Liver (tissue), 9 donors: ENCODE results near the gene ADORA2B. TPM values are rescaled to one million over a fixed set of nuclear protein-coding genes. Genes with fewer than 3 reads are reported as not detected.
"Not testable (repeated sequence)": the region's sequence is repeated elsewhere in the genome, so short reads cannot be mapped to it uniquely, and the experiment has no call there.

Experiments used
- DNase-seq: peaks from one replicate; pipeline ENCODE4 v3.0.0-alpha.2; 2017; ENCODE audit warnings: low spot score
- H3K27ac ChIP-seq, 2 donors: one replicate each; pipeline ENCODE4 v1.7.0; 2013; ENCODE audit warnings: inconsistent platforms in 2 of 2, low read length in 2 of 2, control low read depth in 1 of 2, low read depth in 1 of 2, mild to moderate bottlenecking in 1 of 2
- H3K27me3 ChIP-seq, 4 donors: one replicate each; pipeline versions ENCODE4 v1.6.1 to v1.7.0; 2013; ENCODE audit warnings: low read length in 3 of 4, inconsistent platforms in 1 of 4, mild to moderate bottlenecking in 1 of 4, moderate library complexity in 1 of 4; ENCODE audit not compliant: control insufficient read depth in 4 of 4, insufficient read depth in 4 of 4
- H3K36me3 ChIP-seq, 4 donors: one replicate each; pipeline versions ENCODE4 v1.6.1 to v1.7.0; 2013; ENCODE audit warnings: low read length in 3 of 4, mild to moderate bottlenecking in 3 of 4, low read depth in 1 of 4, moderate library complexity in 1 of 4; ENCODE audit not compliant: control insufficient read depth in 4 of 4, insufficient read depth in 3 of 4
- H3K4me1 ChIP-seq, 4 donors: one replicate each; pipeline versions ENCODE4 v1.6.1 to v1.7.0; 2013; ENCODE audit warnings: low read length in 3 of 4, mild to moderate bottlenecking in 3 of 4, moderate library complexity in 1 of 4; ENCODE audit not compliant: control insufficient read depth in 4 of 4, insufficient read depth in 4 of 4
- H3K4me3 ChIP-seq, 3 donors: one replicate each; pipeline versions ENCODE4 v1.6.1 to v1.7.0; 2013; ENCODE audit warnings: low read length in 3 of 3, control low read depth in 1 of 3, low read depth in 1 of 3, mild to moderate bottlenecking in 1 of 3
- H3K9ac ChIP-seq, 2 donors: one replicate each; pipeline ENCODE4 v1.7.0; 2013; ENCODE audit warnings: low read length in 2 of 2, mild to moderate bottlenecking in 2 of 2, moderate library complexity in 2 of 2, control low read depth in 1 of 2, low read depth in 1 of 2
- H3K9me3 ChIP-seq, 4 donors: one replicate each; pipeline versions ENCODE4 v1.6.1 to v1.7.0; 2013; ENCODE audit warnings: low read length in 3 of 4; ENCODE audit not compliant: control insufficient read depth in 4 of 4
- ATF3 ChIP-seq: IDR thresholded peaks from 2 replicates; pipeline ENCODE4 v1.6.1; 2016; ENCODE audit warnings: antibody characterized with exemption
- CTCF ChIP-seq: fragments of 150-350 bp; IDR thresholded peaks from 2 replicates; pipeline ENCODE4 v1.5.1; 2017; ENCODE audit warnings: improper control_type of control experiment, low read depth, low read length; ENCODE audit not compliant: missing input control
- EGR1 ChIP-seq, 2 donors: IDR thresholded peaks; 2 replicates each; pipeline ENCODE4 v1.6.1; 2016 to 2018; ENCODE audit warnings: antibody characterized with exemption in 2 of 2, low read depth in 2 of 2
- FOXA1 ChIP-seq: IDR thresholded peaks from 2 replicates; pipeline ENCODE4 v1.6.1; 2016; ENCODE audit warnings: antibody characterized with exemption
- FOXA2 ChIP-seq: IDR thresholded peaks from 2 replicates; pipeline ENCODE4 v1.6.1; 2016; ENCODE audit warnings: antibody characterized with exemption
- GABPA ChIP-seq, 2 donors: IDR thresholded peaks in 1 of 2; conservative IDR thresholded peaks in 1 of 2; 2 replicates each; pipeline ENCODE4 v1.6.1; 2016; ENCODE audit warnings: antibody characterized with exemption in 2 of 2, mild to moderate bottlenecking in 1 of 2, moderate library complexity in 1 of 2
- HNF4A ChIP-seq, 2 donors: conservative IDR thresholded peaks; 2 replicates each; pipeline ENCODE4 v1.6.1; 2016; ENCODE audit warnings: antibody characterized with exemption in 2 of 2, mild to moderate bottlenecking in 2 of 2
- JUND ChIP-seq, 2 donors: IDR thresholded peaks; 2 replicates each; pipeline ENCODE4 v1.6.1; 2016; ENCODE audit warnings: antibody characterized with exemption in 2 of 2
- MAX ChIP-seq: IDR thresholded peaks from 2 replicates; pipeline ENCODE4 v1.6.1; 2016; ENCODE audit warnings: antibody characterized with exemption
- NR2F2 ChIP-seq: IDR thresholded peaks from 2 replicates; pipeline ENCODE4 v1.6.1; 2016; ENCODE audit warnings: antibody characterized with exemption
- RAD21 ChIP-seq, 2 donors: IDR thresholded peaks; 2 replicates each; pipeline ENCODE4 v1.6.1; 2016; ENCODE audit warnings: antibody characterized with exemption in 2 of 2, mild to moderate bottlenecking in 2 of 2
- REST ChIP-seq: IDR thresholded peaks from 2 replicates; pipeline ENCODE4 v1.6.1; 2016; ENCODE audit warnings: antibody characterized with exemption, mild to moderate bottlenecking
- RXRA ChIP-seq, 2 donors: IDR thresholded peaks; 2 replicates each; pipeline ENCODE4 v1.6.1; 2017 to 2018; ENCODE audit warnings: antibody characterized with exemption in 2 of 2, mild to moderate bottlenecking in 1 of 2
- SP1 ChIP-seq: IDR thresholded peaks from 2 replicates; pipeline ENCODE4 v1.6.1; 2018; ENCODE audit warnings: antibody characterized with exemption, mild to moderate bottlenecking
- YY1 ChIP-seq: IDR thresholded peaks from 2 replicates; pipeline ENCODE4 v1.6.1; 2016; ENCODE audit warnings: antibody characterized with exemption, mild to moderate bottlenecking
- ZBTB33 ChIP-seq: IDR thresholded peaks from 2 replicates; pipeline ENCODE4 v1.6.1; 2016; ENCODE audit warnings: antibody characterized with exemption
- WGBS: extraction: QIAGEN DNeasy Blood & Tissue Kit; methylation state at CpG from one replicate; pipeline ENCODE4 v1.1.7; 2013; 5-methylcytosine and 5-hydroxymethylcytosine counted together
- polyA plus RNA-seq, 2 donors: library from polyadenylated mRNA; stranded (reverse) in 1 of 2; unstranded in 1 of 2; fragments of 200-250 nt in 1 of 2; fragments of >200 nt in 1 of 2; fragmentation: Nextera tagmentation in 1 of 2; extraction: Ambion mirVana in 1 of 2; gene quantifications; one replicate each; pipeline versions ENCODE4 v1.2.1 to v1.2.3, GENCODE V29; 2013 to 2015
- total RNA-seq, 2 donors: library from RNA; depleted of rRNA; stranded (reverse); fragments of >200 nt; gene quantifications; one replicate each; pipeline ENCODE4 v1.2.3, GENCODE V29; 2014
- donor health status: healthy.
- donor health status: healthy.
- donor health status: healthy.
- donor health status: healthy.
- donor health status: healthy.

The ADORA2B gene
- total and polyA plus RNA-seq, 4 donors: 0.24 to 3.3 (median 0.28) TPM

GRCh38 chr17:15978606-15979005 is 33.7 kb downstream of the ADORA2B start:
- Histone ChIP-seq H3K4me3 (no peak overlapping the region), H3K9me3 (no peaks in the 10 kb centered on the region), H3K27ac (no peak overlapping the region), H3K9ac (no peak overlapping the region), H3K36me3 (peaks cover 2 to 39% (median 33%) of the 10 kb centered on the region in 4 donors), H3K27me3 (no peaks in the 10 kb centered on the region), H3K4me1 (peaks cover 0 to 5% (median 0%) of the 10 kb centered on the region in 4 donors)
- TF ChIP-seq FOXA1: no peak
- TF ChIP-seq ATF3: no peak
- TF ChIP-seq JUND (IDR thresholded peaks at IDR 0.05): no peak
- TF ChIP-seq REST: no peak
- no peak for TF ChIP-seq RAD21 (IDR thresholded peaks at IDR 0.05)
- no peak for TF ChIP-seq SP1
- no peak for TF ChIP-seq MAX
- no peak for TF ChIP-seq GABPA (IDR thresholded peaks at IDR 0.05 in 1 of 2, conservative IDR thresholded peaks at IDR 0.05 in 1 of 2)
- no peak for DNase-seq
- WGBS: 95% methylated on average over 1 of the region's 1 CpG

- H3K9me3 ChIP-seq, H3K9ac ChIP-seq, H3K4me3 ChIP-seq, H3K27me3 ChIP-seq, H3K27ac ChIP-seq, H3K4me1 ChIP-seq, DNase-seq: not testable (repeated sequence)
- H3K36me3 ChIP-seq: peaks cover 2 to 41% (median 35%) of the 10 kb centered on the region in 4 donors
- 71% methylated on average over 3 of the region's 4 CpGs for WGBS
Observed at GRCh38 chr17:15979013-15979412, 34.1 kb downstream of the ADORA2B start.

GRCh38 chr17:15981208-15981607 is 36.3 kb downstream of the ADORA2B start:
- Histone ChIP-seq H3K36me3 (peaks cover 2 to 55% (median 46%) of the 10 kb centered on the region in 4 donors), H3K4me3 (no peak overlapping the region), H3K9me3 (no peaks in the 10 kb centered on the region), H3K9ac (no peak overlapping the region), H3K27me3 (no peaks in the 10 kb centered on the region), H3K4me1 (peaks cover 0 to 5% (median 0%) of the 10 kb centered on the region in 4 donors), H3K27ac (no peak overlapping the region)
- 40% methylated on average over 2 of the region's 2 CpGs for WGBS
- DNase-seq: no peak
- TF ChIP-seq FOXA1: no peak
- TF ChIP-seq REST: no peak
- no peak for TF ChIP-seq YY1
- no peak for TF ChIP-seq ATF3
- TF ChIP-seq HNF4A (conservative IDR thresholded peaks at IDR 0.05): no peak
- no peak for TF ChIP-seq NR2F2
- no peak for TF ChIP-seq EGR1 (IDR thresholded peaks at IDR 0.05; ENCODE audit: low read depth in 2 of 2)
- no peak for TF ChIP-seq JUND (IDR thresholded peaks at IDR 0.05)
- no peak for TF ChIP-seq RAD21 (IDR thresholded peaks at IDR 0.05)
- TF ChIP-seq RXRA (IDR thresholded peaks at IDR 0.05): no peak
- no peak for TF ChIP-seq FOXA2
- no peak for TF ChIP-seq ZBTB33
- no peak for TF ChIP-seq SP1
- TF ChIP-seq CTCF: no peak
